HepG2 (cell line): ENCODE results near the gene DNAJC10. TPM values are rescaled to one million over a fixed set of nuclear protein-coding genes. Genes with fewer than 3 reads are reported as not detected.

ENCODE experiments used
- ATAC-seq: fragments of 200-7000 bp; cut with Tn5 transposase; 3 replicates; pipeline ENCODE4 v1.9.1; 2020; ENCODE audit warnings: mild to moderate bottlenecking, moderate library complexity
- BruUV-seq: library from RNA; stranded (reverse); fragments of 400-500 nt; replicated peaks from 2 replicates; lab custom pipeline; 2021; lab: Mats Ljungman, UMichigan
- CTCF ChIA-PET: fragments of 300-600 bp; formaldehyde crosslinking; extraction: SDS; loops from one replicate; lab custom pipeline; 2021; ENCODE audit warnings: low total read pairs, inconsistent platforms, low intra/inter-chr PET ratio; lab: Yijun Ruan, JAX
- POLR2A ChIA-PET: fragments of 350-600 bp; sonication (Branson Sonifier 250); formaldehyde crosslinking; loops from one replicate; lab custom pipeline; 2020; ENCODE audit warnings: antibody characterized with exemption, inconsistent platforms; lab: Yijun Ruan, JAX
- DNase-seq: peaks from one replicate; pipeline ENCODE4 v3.0.0-alpha.2; 2015; ENCODE audit warnings: low spot score
- FAIRE-seq: peaks from 3 replicates; lab custom pipeline; 2011; peaks lifted over from hg19 to GRCh38; lab: Jason Lieb, UNC
- H2AFZ ChIP-seq: one replicate; pipeline ENCODE4 v1.6.1; 2011; ENCODE audit warnings: low read length, inconsistent platforms
- H3K27ac ChIP-seq: fragments of 300-600 bp; 3 replicates; pipeline ENCODE4 v1.8.0; 2011; ENCODE audit warnings: mixed run types, mild to moderate bottlenecking, mixed read lengths, low read length, inconsistent platforms; ENCODE audit not compliant: insufficient read depth; ENCODE audit errors: extremely low read length
- H3K27me3 ChIP-seq, 2 experiments: fragments of 200-600 bp in 1 of 2; 2 replicates in 1 of 2; 3 replicates in 1 of 2; pipeline versions ENCODE4 v1.6.0 to v1.8.0; 2011; ENCODE audit warnings: low read length in 2 of 2, mild to moderate bottlenecking in 2 of 2, moderate library complexity in 2 of 2, inconsistent platforms in 1 of 2; ENCODE audit not compliant: insufficient read depth in 2 of 2, control insufficient read depth in 1 of 2
- H3K36me3 ChIP-seq, 2 experiments: fragments of 200-600 bp in 1 of 2; replicated peaks in 1 of 2; 2 replicates in 1 of 2; 3 replicates in 1 of 2; pipeline versions ENCODE4 v1.5.1 to v1.8.0; 2011; ENCODE audit warnings: low read length in 2 of 2, inconsistent platforms in 1 of 2; ENCODE audit not compliant: insufficient read depth in 2 of 2, control insufficient read depth in 1 of 2
- H3K4me1 ChIP-seq: 2 replicates; pipeline ENCODE4 v1.5.1; 2012; ENCODE audit warnings: low read length, inconsistent platforms; ENCODE audit not compliant: insufficient read depth
- H3K4me2 ChIP-seq: 2 replicates; pipeline ENCODE4 v1.6.0; 2011; ENCODE audit warnings: low read depth, low read length, inconsistent platforms
- H3K4me3 ChIP-seq, 3 experiments: fragments of 200-600 bp in 1 of 3; sonication (generic), shearing (Covaris generic) in 1 of 3; replicated peaks in 1 of 3; 2 replicates each; pipeline ENCODE4 v1.5.1; 2011 to 2016; ENCODE audit warnings: low read length in 3 of 3, inconsistent platforms in 2 of 3, low read depth in 2 of 3, mild to moderate bottlenecking in 2 of 3, control low read depth in 1 of 3, mixed read lengths in 1 of 3; ENCODE audit not compliant: insufficient read depth in 1 of 3
- H3K79me2 ChIP-seq: one replicate; pipeline ENCODE4 v1.6.1; 2011; ENCODE audit warnings: low read length, inconsistent platforms; ENCODE audit not compliant: insufficient read depth
- H3K9ac ChIP-seq: 2 replicates; pipeline ENCODE4 v1.6.0; 2011; ENCODE audit warnings: mild to moderate bottlenecking, low read depth, low read length, inconsistent platforms; ENCODE audit not compliant: insufficient read depth
- H3K9me3 ChIP-seq: 2 replicates; pipeline ENCODE4 v1.5.1; 2012; ENCODE audit warnings: mild to moderate bottlenecking, low read length
- H4K20me1 ChIP-seq: 2 replicates; pipeline ENCODE4 v1.6.0; 2011; ENCODE audit warnings: inconsistent platforms, mild to moderate bottlenecking, low read length, moderate library complexity; ENCODE audit not compliant: insufficient read depth
- ATF7 ChIP-seq, 2 experiments: fragments of 450-650 bp in 1 of 2; sonication (generic) in 1 of 2; formaldehyde crosslinking in 1 of 2; IDR thresholded peaks; 2 replicates each; pipeline versions ENCODE4 v1.4.0 to v1.6.1; 2016 to 2020; ENCODE audit warnings: antibody characterized with exemption in 1 of 2, mild to moderate bottlenecking in 1 of 2, missing genetic modification reagents in 1 of 2
- CHD4 ChIP-seq: fragments of 200-600 bp; sonication (generic); IDR thresholded peaks from 2 replicates; pipeline ENCODE4 v1.7.0; 2017; ENCODE audit warnings: mild to moderate bottlenecking, low read length, borderline replicate concordance
- ESRRA ChIP-seq: sonication (generic); formaldehyde crosslinking; IDR thresholded peaks from 2 replicates; pipeline ENCODE4 v1.5.1; 2020; ENCODE audit warnings: mild to moderate bottlenecking, low read depth, missing genetic modification reagents
- MEIS1 ChIP-seq: sonication (generic); formaldehyde crosslinking; IDR thresholded peaks from 2 replicates; pipeline ENCODE4 v1.9.0; 2021; ENCODE audit warnings: mild to moderate bottlenecking, missing genetic modification reagents, moderate library complexity, borderline replicate concordance
- RARG ChIP-seq: sonication (generic); formaldehyde crosslinking; IDR thresholded peaks from 2 replicates; pipeline ENCODE4 v1.4.0; 2020; ENCODE audit warnings: low read depth, mild to moderate bottlenecking, missing genetic modification reagents
- SAFB2 ChIP-seq: sonication (generic); formaldehyde crosslinking; IDR thresholded peaks from 2 replicates; pipeline ENCODE4 v1.5.1; 2020; ENCODE audit warnings: missing genetic modification reagents, low read depth, mild to moderate bottlenecking, borderline replicate concordance
- ZBTB20 ChIP-seq: sonication (generic); formaldehyde crosslinking; IDR thresholded peaks from 2 replicates; pipeline ENCODE4 v1.8.1; 2023; ENCODE audit warnings: missing genetic modification reagents, low read depth, mild to moderate bottlenecking, borderline replicate concordance
- ZFP1 ChIP-seq: IDR thresholded peaks from 2 replicates; pipeline ENCODE4 v1.6.1; 2016
- ZFP36L2 ChIP-seq: sonication (generic); formaldehyde crosslinking; IDR thresholded peaks from 2 replicates; pipeline ENCODE4 v1.4.0; 2020; ENCODE audit warnings: missing genetic modification reagents
- ZNF576 ChIP-seq: sonication (generic); formaldehyde crosslinking; IDR thresholded peaks from 2 replicates; pipeline ENCODE4 v1.4.0; 2020; ENCODE audit warnings: mild to moderate bottlenecking, missing genetic modification reagents
- ZSCAN30 ChIP-seq: sonication (generic); formaldehyde crosslinking; IDR thresholded peaks from 2 replicates; pipeline ENCODE4 v1.5.0; 2020; ENCODE audit warnings: mild to moderate bottlenecking, missing genetic modification reagents
- WGBS: methylation state at CpG from one replicate; pipeline ENCODE4 v1.1.6; 2017; ENCODE audit warnings: low lambda C conversion rate; 5-methylcytosine and 5-hydroxymethylcytosine counted together
- in situ Hi-C: cut with HindIII; loops from 2 replicates; pipeline ENCODE4 v1.10.0; 2017; ENCODE audit warnings: low pct_unique_long_range_greater_than_20kb; ENCODE audit not compliant: extremely low pct_ligation_motif_present
- intact Hi-C: fragments of 100-400 bp; cut with micrococcal nuclease; formaldehyde crosslinking; loops from one replicate; pipeline ENCODE4 v1.10.0; 2022; ENCODE audit not compliant: unreplicated experiment
- polyA plus RNA-seq, 8 experiments: library from polyadenylated mRNA; depleted of rRNA in 3 of 8; stranded (reverse) in 7 of 8; unstranded in 1 of 8; fragments of >200 nt; fragmentation: Illumina TruSeq in 4 of 8; extraction: Trizol in 4 of 8; gene quantifications; 2 replicates each; pipeline versions ENCODE4 v1.2.1 to v1.2.3, GENCODE V29; 2011 to 2016; ENCODE audit warnings: low read depth in 4 of 8, missing spikeins in 1 of 8, mixed read lengths in 1 of 8; ENCODE audit not compliant: insufficient read depth in 1 of 8
- total RNA-seq, 5 experiments: library from RNA; depleted of rRNA; stranded (reverse); fragments of >200 nt; fragmentation: Illumina TruSeq; extraction: Trizol; gene quantifications; 2 replicates each; pipeline ENCODE4 v1.2.3, GENCODE V29; 2016; ENCODE audit warnings: low read depth in 1 of 5

The DNAJC10 gene
- total and polyA plus RNA-seq, 2 of the 13 experiments (the other 11 are each of a cell fraction or from before 2014, with no cell fraction given): 44.1 to 178 TPM

DNA sequence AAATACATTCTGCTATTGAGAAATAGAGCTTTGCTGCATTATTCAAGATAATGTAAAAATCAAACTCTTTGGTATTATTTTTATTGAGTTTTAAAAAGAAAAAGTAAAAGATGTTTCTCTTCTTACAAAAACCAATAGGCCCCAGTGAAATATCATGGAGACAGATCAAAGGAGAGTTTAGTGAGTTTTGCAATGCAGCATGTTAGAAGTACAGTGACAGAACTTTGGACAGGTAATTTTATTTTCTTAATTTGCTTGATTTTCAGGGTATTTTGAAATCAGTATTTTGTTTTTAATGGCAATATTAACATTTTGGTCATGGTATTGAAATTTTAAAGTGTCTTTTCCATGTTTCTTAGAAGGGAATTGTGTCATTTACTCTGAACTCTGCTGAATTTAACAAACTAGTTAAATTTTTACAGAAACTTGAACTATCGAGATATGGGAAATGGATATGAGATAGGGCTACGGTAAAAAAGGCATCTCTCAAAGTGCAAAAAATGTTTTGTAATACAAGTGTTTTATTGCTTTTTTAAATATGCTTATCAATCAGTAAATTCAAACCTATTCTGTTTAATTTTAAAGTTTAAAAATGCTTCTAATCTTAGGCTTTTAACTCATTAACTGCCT is 13.8 kb downstream of the DNAJC10 start:
- ChIA-PET CTCF (no interaction called here), POLR2A (interaction anchor here (3.4 kb wide), 1 partner anchor 14 kb away, joined by 11 read pairs; the partner anchor contains the start of gene DNAJC10)
- intact Hi-C loops (loop anchor here (10.0 kb wide), 1 partner anchor 1035 kb away; no protein-coding TSS in a partner anchor), in situ Hi-C loops (no loop called here)
- Histone ChIP-seq H3K27ac (no peak overlapping the region), H3K27me3 (no peaks in the 10 kb centered on the region), H2AFZ (no peak overlapping the region), H3K9me3 (no peaks in the 10 kb centered on the region), H4K20me1 (no peaks in the 10 kb centered on the region), H3K4me2 (no peak overlapping the region), H3K36me3 (peaks cover 5 to 41% of the 10 kb centered on the region in 2 experiments; a peak in 4 of 5 replicates), H3K4me1 (no peaks in the 10 kb centered on the region), H3K79me2 (no peaks in the 10 kb centered on the region), H3K4me3 (no peak overlapping the region), H3K9ac (no peak overlapping the region)
- FAIRE-seq: no peak
- WGBS: 91% methylated on average over 2 of the region's 2 CpGs
- ATAC-seq: no peak
- TF ChIP-seq RARG (CRISPR knock-in tag) (no peak), CHD4 (no peak), ATF7 (IDR thresholded peaks at IDR 0.05) (no peak), ATF7 (CRISPR knock-in tag; IDR thresholded peaks at IDR 0.05) (no peak), SAFB2 (no peak), ZSCAN30 (CRISPR knock-in tag) (no peak), ZFP1 (CRISPR knock-in tag) (no peak), ZBTB20 (CRISPR knock-in tag) (no peak), ZNF576 (no peak), MEIS1 (CRISPR knock-in tag) (no peak), ESRRA (no peak), ZFP36L2 (no peak)
- no TSS peak for BruUV-seq
- DNase-seq: no peak
